Endothelial cell of umbilical vein (primary cell): ENCODE data around the gene GABRR3. TPM values are rescaled to one million over a fixed set of nuclear protein-coding genes. Genes with fewer than 3 reads are reported as not detected.

Experiments
- BruUV-seq: library from RNA; stranded (reverse); fragments of 400-500 nt; replicated peaks from 2 replicates; lab custom pipeline; 2021; lab: Mats Ljungman, UMichigan
- CTCF ChIA-PET: fragments of 300-600, 350-600 bp; sonication (Branson Sonifier 250); formaldehyde crosslinking; loops from one replicate; lab custom pipeline; 2021; ENCODE audit warnings: antibody characterized with exemption, inconsistent platforms; lab: Charles Lee
- POLR2A ChIA-PET: fragments of 300-600, 350-600 bp; sonication (Branson Sonifier 250); formaldehyde crosslinking; loops from one replicate; lab custom pipeline; 2021; ENCODE audit warnings: antibody characterized with exemption, inconsistent platforms; lab: Charles Lee
- DNase-seq: peaks from one replicate; pipeline ENCODE4 v3.0.0-alpha.2; 2011; ENCODE audit warnings: low read depth, low spot score
- FAIRE-seq: peaks from 2 replicates; lab custom pipeline; 2011; peaks lifted over from hg19 to GRCh38; lab: Jason Lieb, UNC
- H2AFZ ChIP-seq: 2 replicates; pipeline ENCODE4 v1.6.0; 2012; ENCODE audit warnings: low read depth, low read length, control low read depth, inconsistent platforms
- H3K27ac ChIP-seq: 2 replicates; pipeline ENCODE4 v1.5.1; 2011; ENCODE audit warnings: low read depth, mild to moderate bottlenecking, control low read depth, low read length, moderate library complexity; ENCODE audit not compliant: insufficient read depth
- H3K27me3 ChIP-seq, 2 experiments: 2 replicates each; pipeline versions ENCODE4 v1.6.0 to v1.6.1; 2011; ENCODE audit warnings: low read length in 2 of 2, mixed read lengths in 1 of 2; ENCODE audit not compliant: control insufficient read depth in 2 of 2, insufficient read depth in 2 of 2
- H3K36me3 ChIP-seq, 2 experiments: 2 replicates in 1 of 2; 3 replicates in 1 of 2; pipeline ENCODE4 v1.5.1; 2011; ENCODE audit warnings: low read length in 2 of 2, mild to moderate bottlenecking in 1 of 2, moderate library complexity in 1 of 2; ENCODE audit not compliant: control insufficient read depth in 2 of 2, insufficient read depth in 2 of 2; ENCODE audit errors: extremely low read depth in 1 of 2
- H3K4me1 ChIP-seq: 3 replicates; pipeline ENCODE4 v1.5.1; 2011; ENCODE audit warnings: mild to moderate bottlenecking, low read length; ENCODE audit not compliant: control insufficient read depth, insufficient read depth; ENCODE audit errors: extremely low read depth
- H3K4me2 ChIP-seq: 2 replicates; pipeline ENCODE4 v1.6.1; 2011; ENCODE audit warnings: low read length, control low read depth, mixed read lengths; ENCODE audit not compliant: insufficient read depth
- H3K4me3 ChIP-seq, 3 experiments: fragments of 200-600 bp in 1 of 3; sonication (generic), shearing (Covaris generic) in 1 of 3; replicated peaks in 1 of 3; 2 replicates each; pipeline ENCODE4 v1.5.1; 2011 to 2016; ENCODE audit warnings: control low read depth in 3 of 3, low read length in 3 of 3, mild to moderate bottlenecking in 2 of 3, inconsistent platforms in 1 of 3, low read depth in 1 of 3, moderate library complexity in 1 of 3; ENCODE audit not compliant: insufficient read depth in 1 of 3
- H3K79me2 ChIP-seq: 2 replicates; pipeline ENCODE4 v1.6.0; 2012; ENCODE audit warnings: low read length, inconsistent platforms; ENCODE audit not compliant: control insufficient read depth, insufficient read depth
- H3K9ac ChIP-seq: replicated peaks from 2 replicates; pipeline ENCODE3; 2011; ENCODE audit warnings: low read length, control low read depth; ENCODE audit not compliant: insufficient read depth; ENCODE audit errors: extremely low read depth
- H3K9me1 ChIP-seq: replicated peaks from 3 replicates; pipeline ENCODE4 v1.6.0; 2011; ENCODE audit warnings: mild to moderate bottlenecking, low read length; ENCODE audit not compliant: control insufficient read depth, insufficient read depth; ENCODE audit errors: extremely low read depth
- H3K9me3 ChIP-seq: replicated peaks from 2 replicates; pipeline ENCODE4 v1.5.1; 2012; ENCODE audit warnings: low read length, inconsistent platforms; ENCODE audit not compliant: control insufficient read depth, insufficient read depth
- H4K20me1 ChIP-seq: replicated peaks from 2 replicates; pipeline ENCODE3; 2011; ENCODE audit warnings: mild to moderate bottlenecking, low read length; ENCODE audit not compliant: control insufficient read depth, insufficient read depth; ENCODE audit errors: extremely low read depth
- EZH2 ChIP-seq: IDR thresholded peaks from 2 replicates; pipeline ENCODE4 v1.6.1; 2012; ENCODE audit warnings: borderline replicate concordance, low read depth, mild to moderate bottlenecking, moderate library complexity, low read length, inconsistent platforms; ENCODE audit not compliant: severe bottlenecking
- FOS ChIP-seq: IDR thresholded peaks from 2 replicates; pipeline ENCODE4 v1.6.1; 2011; ENCODE audit warnings: mild to moderate bottlenecking, low read length, moderate library complexity, borderline replicate concordance; ENCODE audit not compliant: insufficient read depth
- GATA2 ChIP-seq: IDR thresholded peaks from 2 replicates; pipeline ENCODE4 v1.7.0; 2011; ENCODE audit warnings: low read depth, mild to moderate bottlenecking, moderate library complexity, mixed read lengths, low read length; ENCODE audit not compliant: insufficient read length, insufficient read depth
- JUN ChIP-seq: IDR thresholded peaks from 2 replicates; pipeline ENCODE4 v1.6.1; 2011; ENCODE audit warnings: borderline replicate concordance, low read depth; ENCODE audit not compliant: insufficient read length, insufficient read depth
- MYC ChIP-seq: IDR thresholded peaks from one replicate; pipeline ENCODE4 v1.6.1; 2011; ENCODE audit warnings: mild to moderate bottlenecking, low read depth, low read length
- POLR2A ChIP-seq: IDR thresholded peaks from 2 replicates; pipeline ENCODE4 v1.6.1; 2012; ENCODE audit warnings: low read depth, mild to moderate bottlenecking, control low read depth, low read length
- POLR2AphosphoS5 ChIP-seq: IDR thresholded peaks from 2 replicates; pipeline ENCODE4 v1.6.1; 2012; ENCODE audit warnings: low read depth, mild to moderate bottlenecking, control low read depth, low read length, moderate library complexity; ENCODE audit not compliant: insufficient read depth
- dilution Hi-C: fragments of 300-500 bp; cut with MboI; formaldehyde crosslinking; loops from one replicate; pipeline ENCODE4 v1.15.0; 2019; ENCODE audit warnings: low sequenced_read_pairs; ENCODE audit not compliant: extremely low pct_ligation_motif_present
- intact Hi-C: fragments of 100-400 bp; cut with micrococcal nuclease; formaldehyde crosslinking; loops from one replicate; pipeline ENCODE4 v1.10.0; 2022
- polyA plus RNA-seq, 4 experiments: library from polyadenylated mRNA; depleted of rRNA in 3 of 4; stranded (reverse) in 3 of 4; unstranded in 1 of 4; fragments of >200 nt; gene quantifications; 2 replicates each; pipeline versions ENCODE4 v1.2.1 to v1.2.3, GENCODE V29; 2011 to 2012; ENCODE audit warnings: missing spikeins in 1 of 4
- total RNA-seq: library from RNA; stranded (reverse); gene quantifications from 2 replicates; pipeline ENCODE4 v1.2.3, GENCODE V29; 2021
- TF ChIP-seq, protein P1 (sequence below): IDR thresholded peaks from 2 replicates; pipeline ENCODE4 v1.6.1; 2011; ENCODE audit not compliant: insufficient read depth, insufficient read length
- TF ChIP-seq, protein P2 (sequence below), 2 donors: IDR thresholded peaks; 1 replicate in 1 of 2; 2 replicates in 1 of 2; pipeline ENCODE4 v1.5.1; 2011; ENCODE audit warnings: low read length in 2 of 2, mild to moderate bottlenecking in 2 of 2, moderate library complexity in 2 of 2, control low read depth in 1 of 2, inconsistent platforms in 1 of 2, low read depth in 1 of 2; ENCODE audit not compliant: insufficient read depth in 1 of 2; ENCODE audit errors: extremely low read depth in 1 of 2

Gene GABRR3
- total and polyA plus RNA-seq, 2 donors (not counting 3 experiments of a cell fraction or from before 2014, with no cell fraction given), result not detected

DNA sequence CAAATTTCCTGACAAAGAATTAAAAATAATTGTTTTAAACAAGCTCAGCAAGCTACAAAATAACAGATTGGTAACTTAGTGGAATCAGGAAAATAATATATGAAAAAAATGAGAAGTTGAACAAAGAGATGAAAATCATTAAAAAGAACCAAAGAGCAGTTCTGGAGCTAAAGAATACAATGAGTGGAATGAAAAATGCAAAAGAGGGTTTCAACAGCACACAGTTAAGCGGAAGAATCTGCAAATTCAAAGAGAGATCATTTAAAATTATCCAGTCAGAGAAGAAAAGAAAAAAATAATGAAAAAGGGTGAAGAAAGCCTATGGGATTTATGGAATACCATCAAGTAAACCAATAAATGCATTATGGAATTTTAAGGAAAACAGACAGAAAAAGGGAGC is 6.2 kb upstream of the GABRR3 start:
- no peak for FAIRE-seq
- H3K9me1 ChIP-seq, result no peaks in the 10 kb centered on the region
- H3K4me2 ChIP-seq, result no peak overlapping the region
- H3K4me1 ChIP-seq, result no peaks in the 10 kb centered on the region
- H3K9me3 ChIP-seq, result no peaks in the 10 kb centered on the region
- no peaks in the 10 kb centered on the region for H3K79me2 ChIP-seq
- ChIA-PET POLR2A (no interaction called here), CTCF (interaction anchor here (1.2 to 5.2 kb wide), 3 partner anchors 288 to 303 kb away, joined by 3 to 72 read pairs (median 4); no protein-coding TSS in a partner anchor)
- no peak overlapping the region for H3K27ac ChIP-seq
- peaks cover 3 to 10% of the 10 kb centered on the region in 2 experiments for H3K27me3 ChIP-seq
- H3K9ac ChIP-seq, result no peak overlapping the region
- intact Hi-C loops (no loop called here), dilution Hi-C loops (no loop called here)
- no peak overlapping the region for H3K4me3 ChIP-seq
- H2AFZ ChIP-seq, result no peak overlapping the region
- no peaks in the 10 kb centered on the region for H3K36me3 ChIP-seq
- BruUV-seq, result no TSS peak
- H4K20me1 ChIP-seq, result no peaks in the 10 kb centered on the region
- TF ChIP-seq POLR2AphosphoS5 (no peak), FOS (no peak), MYC (no peak), EZH2 (no peak), GATA2 (no peak), JUN (no peak), POLR2A (no peak)
- TF ChIP-seq, protein P1, sequence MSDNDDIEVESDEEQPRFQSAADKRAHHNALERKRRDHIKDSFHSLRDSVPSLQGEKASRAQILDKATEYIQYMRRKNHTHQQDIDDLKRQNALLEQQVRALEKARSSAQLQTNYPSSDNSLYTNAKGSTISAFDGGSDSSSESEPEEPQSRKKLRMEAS, result no peak
- TF ChIP-seq, protein P2, sequence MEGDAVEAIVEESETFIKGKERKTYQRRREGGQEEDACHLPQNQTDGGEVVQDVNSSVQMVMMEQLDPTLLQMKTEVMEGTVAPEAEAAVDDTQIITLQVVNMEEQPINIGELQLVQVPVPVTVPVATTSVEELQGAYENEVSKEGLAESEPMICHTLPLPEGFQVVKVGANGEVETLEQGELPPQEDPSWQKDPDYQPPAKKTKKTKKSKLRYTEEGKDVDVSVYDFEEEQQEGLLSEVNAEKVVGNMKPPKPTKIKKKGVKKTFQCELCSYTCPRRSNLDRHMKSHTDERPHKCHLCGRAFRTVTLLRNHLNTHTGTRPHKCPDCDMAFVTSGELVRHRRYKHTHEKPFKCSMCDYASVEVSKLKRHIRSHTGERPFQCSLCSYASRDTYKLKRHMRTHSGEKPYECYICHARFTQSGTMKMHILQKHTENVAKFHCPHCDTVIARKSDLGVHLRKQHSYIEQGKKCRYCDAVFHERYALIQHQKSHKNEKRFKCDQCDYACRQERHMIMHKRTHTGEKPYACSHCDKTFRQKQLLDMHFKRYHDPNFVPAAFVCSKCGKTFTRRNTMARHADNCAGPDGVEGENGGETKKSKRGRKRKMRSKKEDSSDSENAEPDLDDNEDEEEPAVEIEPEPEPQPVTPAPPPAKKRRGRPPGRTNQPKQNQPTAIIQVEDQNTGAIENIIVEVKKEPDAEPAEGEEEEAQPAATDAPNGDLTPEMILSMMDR (IDR thresholded peaks at IDR 0.05; ENCODE audit: extremely low read depth in 1 of 2, insufficient read depth in 1 of 2, low read depth in 1 of 2, low read length in 2 of 2), result no peak
- DNase-seq, result no peak
